Sciatic nerve (tissue), 2 donors: ENCODE data around the gene FILIP1. TPM values are rescaled to one million over a fixed set of nuclear protein-coding genes. Genes with fewer than 3 reads are reported as not detected.
A peak's percentile ranks its signal among the peaks of the same experiment; 100 is the strongest.

Experiments used
- ATAC-seq: fragments of 200-7000 bp; cut with Tn5 transposase; one replicate; pipeline ENCODE4 v1.9.1; 2020; ENCODE audit warnings: mild to moderate bottlenecking, moderate library complexity
- DNase-seq: peaks from one replicate; pipeline ENCODE4 v3.0.0-alpha.2; 2020; ENCODE audit warnings: low spot score
- intact Hi-C: fragments of 100-400 bp; cut with DNase I; formaldehyde crosslinking; loops from one replicate; pipeline ENCODE4 v1.14.2; 2022
- total RNA-seq: library from RNA; stranded (reverse); fragmentation: NEBNext Ultra II Directional; extraction: Animal tissue kit (Norgen Biotek cat#: 25700); gene quantifications from one replicate; pipeline ENCODE4 v1.2.1, GENCODE V29; 2021
- donor health status: DM: no; HTN: no; CAD: no.
- donor health status: DM: no; HTN: no; CAD: no.

FILIP1 gene
- total RNA-seq, 1 donor from 2014 or later: 40.2 TPM

- peak; percentile 46 for ATAC-seq
- no peak for DNase-seq
- intact Hi-C loops: no loop called here
These were observed 91.3 kb downstream of the FILIP1 start for GRCh38 chr6:75402296-75402695.

GRCh38 chr6:75397656-75398465 is 95.7 kb downstream of the FILIP1 start:
- intact Hi-C loops: no loop called here
- DNase-seq (no peak), ATAC-seq (no peak)

DNA sequence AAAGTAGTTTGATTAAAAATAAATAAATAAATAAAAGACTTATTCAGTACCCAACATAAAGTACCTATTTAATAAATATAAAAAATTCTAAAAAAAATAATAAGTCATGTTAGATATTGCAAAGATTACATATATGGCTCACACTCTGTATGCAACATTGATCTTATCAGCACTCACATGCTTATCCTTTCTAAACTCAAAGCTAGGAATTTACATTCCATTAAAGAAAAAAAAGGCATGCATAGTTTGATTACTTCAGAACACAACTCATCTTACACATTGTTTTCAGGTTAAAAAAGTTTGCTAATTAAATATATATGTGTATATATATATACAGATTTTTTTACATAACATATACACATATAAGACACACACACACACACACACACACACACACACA is 96.4 kb downstream of the FILIP1 start:
- intact Hi-C loops: no loop called here
- ATAC-seq: no peak
- DNase-seq: no peak

DNA sequence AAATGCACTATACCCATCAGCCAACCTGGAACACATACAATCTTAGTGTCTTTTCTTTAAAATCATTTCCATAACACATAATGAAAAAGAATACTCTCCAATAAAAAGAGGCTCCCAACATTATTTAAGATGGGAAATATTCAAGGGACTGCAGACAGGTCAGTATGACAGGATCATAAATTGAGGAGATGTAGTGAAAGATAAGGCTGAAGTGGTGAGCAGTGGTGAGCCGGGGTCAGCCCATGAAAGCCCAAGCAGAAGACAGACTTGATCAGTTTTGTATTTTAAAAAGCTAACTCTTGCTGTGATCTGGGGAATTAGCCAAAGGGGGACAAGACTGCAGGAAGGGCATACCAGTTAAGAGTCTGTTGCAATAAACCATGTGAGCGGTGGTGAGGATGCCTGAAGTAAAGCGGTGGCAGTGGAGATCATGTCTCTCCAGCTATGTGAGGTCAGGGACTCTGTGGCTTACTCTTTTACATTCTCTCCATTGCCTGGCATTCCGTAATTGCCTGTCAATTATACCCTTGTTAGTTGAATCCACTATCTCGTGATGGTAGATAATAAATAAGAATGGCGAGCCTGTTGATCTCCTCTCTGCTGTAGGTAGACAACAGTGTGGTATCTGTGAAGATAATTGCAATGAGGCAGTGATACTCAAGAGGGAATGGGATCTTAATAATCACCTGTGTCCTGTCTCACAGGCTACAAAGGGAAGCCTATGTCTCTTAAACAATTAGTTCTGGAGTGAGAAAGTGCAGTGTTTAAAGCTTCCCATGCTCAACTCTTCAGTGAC is 97.4 kb downstream of the FILIP1 start:
- DNase-seq (no peak), ATAC-seq (no peak)
- intact Hi-C loops: no loop called here

- no peak for ATAC-seq
- intact Hi-C loops: no loop called here
- no peak for DNase-seq
These were observed 99.8 kb downstream of the FILIP1 start for GRCh38 chr6:75393806-75394205.

DNA sequence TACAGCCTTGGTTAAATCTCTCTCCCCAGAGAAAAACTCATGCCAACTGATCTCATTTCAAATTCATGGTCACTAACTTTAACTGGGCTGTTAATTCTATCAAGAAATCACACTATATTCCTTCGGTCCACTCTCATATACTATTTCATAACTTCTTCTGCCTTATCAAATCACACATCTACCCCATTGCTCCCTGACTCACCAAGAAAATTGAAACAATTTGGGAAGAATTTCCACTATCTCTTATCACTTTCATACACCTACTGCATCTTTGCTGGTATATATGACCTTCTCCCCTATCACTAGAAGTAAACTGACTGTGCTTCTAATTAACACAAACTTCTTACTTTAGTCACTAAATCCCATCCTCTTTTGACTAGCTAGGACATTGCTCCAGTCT is 102.3 kb downstream of the FILIP1 start:
- intact Hi-C loops: no loop called here
- no peak for ATAC-seq
- no peak for DNase-seq

DNA sequence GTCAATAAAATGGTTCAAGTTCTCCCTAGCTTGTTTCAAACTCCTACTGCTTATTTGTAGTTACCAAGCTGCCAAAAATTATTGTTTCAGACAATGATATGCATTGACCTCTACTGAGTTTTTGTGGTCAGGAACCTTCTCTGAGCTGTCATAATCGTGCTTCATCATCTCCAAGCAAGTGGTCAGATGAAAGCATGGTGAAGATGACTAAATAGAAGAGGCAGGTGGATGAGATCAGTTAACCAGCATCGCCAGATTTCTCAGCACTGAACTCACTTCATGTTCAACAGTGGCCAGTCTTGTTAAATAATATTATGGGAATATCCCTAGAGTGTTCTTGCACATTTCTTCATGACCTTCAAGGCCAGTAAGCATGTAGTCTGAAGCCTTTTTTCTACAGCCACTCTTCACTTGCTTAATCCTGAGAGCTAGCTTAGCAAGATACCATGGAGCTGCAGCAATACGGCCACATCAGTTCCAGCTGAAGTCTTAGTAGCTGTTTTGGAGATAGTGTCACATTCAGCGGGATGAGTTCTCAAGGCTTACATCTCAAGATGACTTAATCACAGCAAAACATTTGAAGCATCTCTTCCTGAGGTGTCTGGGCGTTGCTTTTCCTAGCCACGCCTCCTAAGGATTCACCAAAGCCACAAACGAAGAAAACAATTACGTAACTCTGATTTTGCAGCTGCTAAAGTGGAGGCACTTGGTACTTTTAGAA is 107.4 kb downstream of the FILIP1 start:
- intact Hi-C loops: no loop called here
- ATAC-seq (no peak), DNase-seq (no peak)

- intact Hi-C loops: no loop called here
- DNase-seq (no peak), ATAC-seq (no peak)
These were observed 109.5 kb downstream of the FILIP1 start for GRCh38 chr6:75384116-75384515.

- no peak for ATAC-seq
- DNase-seq: no peak
- intact Hi-C loops: no loop called here
These were observed 111.0 kb downstream of the FILIP1 start for GRCh38 chr6:75382634-75382900.

- no peak for ATAC-seq
- intact Hi-C loops: no loop called here
- no peak for DNase-seq
These were observed 111.5 kb downstream of the FILIP1 start for GRCh38 chr6:75381877-75382633.

DNA sequence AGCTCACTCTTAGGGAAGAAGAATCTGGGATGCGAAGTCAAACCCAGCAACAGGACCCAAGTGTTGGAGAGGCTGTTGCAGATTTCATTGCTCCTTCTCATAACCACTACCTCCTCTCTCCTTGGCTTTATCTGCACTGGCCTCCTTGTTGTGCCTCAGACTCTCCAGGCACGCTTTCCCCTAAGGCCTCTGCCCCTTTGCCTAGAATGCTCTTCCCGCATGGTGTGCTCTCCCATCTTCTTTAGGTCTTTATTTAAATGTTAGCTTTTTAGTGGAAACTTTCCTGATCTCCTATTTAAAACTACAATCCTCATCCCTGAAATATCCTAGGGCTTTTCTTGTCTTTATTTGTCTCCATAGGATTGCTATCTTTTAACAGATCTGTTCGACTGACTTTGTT is 114.1 kb downstream of the FILIP1 start:
- DNase-seq (no peak), ATAC-seq (no peak)
- intact Hi-C loops: no loop called here

DNA sequence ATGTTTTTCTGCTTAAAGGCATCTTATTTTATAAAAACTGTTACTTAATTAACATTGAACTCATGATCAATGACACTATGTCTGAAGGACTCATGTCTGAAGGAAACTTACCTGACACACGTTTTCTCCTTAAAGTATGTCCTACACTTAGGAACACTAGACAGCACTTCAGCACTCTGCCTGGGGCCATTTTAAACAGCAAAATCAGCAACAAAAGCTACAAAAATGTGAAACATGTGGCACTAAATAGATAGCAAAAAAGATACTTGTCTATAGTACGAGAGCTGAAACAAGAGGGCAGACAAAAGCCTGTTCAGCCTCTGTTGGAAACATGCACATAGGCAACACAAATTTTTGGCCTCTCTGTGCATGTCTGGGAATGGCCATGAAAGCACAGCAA is 115.5 kb downstream of the FILIP1 start:
- intact Hi-C loops: no loop called here
- DNase-seq: no peak
- no peak for ATAC-seq

DNA sequence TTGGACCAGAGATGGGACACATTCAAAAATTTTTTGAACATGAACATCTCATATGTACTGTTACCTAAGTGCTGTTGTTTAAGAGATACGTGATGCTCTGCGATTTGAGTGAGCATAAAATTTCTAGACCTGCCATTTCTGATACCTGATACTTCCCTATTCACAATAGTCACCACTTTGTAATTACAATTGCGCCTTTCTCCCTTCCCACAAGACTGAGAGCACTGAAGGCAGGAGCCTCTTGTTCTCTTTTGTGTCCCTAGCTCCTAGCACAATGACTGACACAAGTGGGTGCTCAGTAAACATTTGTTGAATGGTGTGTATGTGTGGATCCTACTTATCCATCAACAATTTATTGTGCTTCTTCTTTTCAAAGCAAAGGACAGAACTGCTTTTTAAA is 116.2 kb downstream of the FILIP1 start:
- ATAC-seq (no peak), DNase-seq (no peak)
- intact Hi-C loops: no loop called here

DNA sequence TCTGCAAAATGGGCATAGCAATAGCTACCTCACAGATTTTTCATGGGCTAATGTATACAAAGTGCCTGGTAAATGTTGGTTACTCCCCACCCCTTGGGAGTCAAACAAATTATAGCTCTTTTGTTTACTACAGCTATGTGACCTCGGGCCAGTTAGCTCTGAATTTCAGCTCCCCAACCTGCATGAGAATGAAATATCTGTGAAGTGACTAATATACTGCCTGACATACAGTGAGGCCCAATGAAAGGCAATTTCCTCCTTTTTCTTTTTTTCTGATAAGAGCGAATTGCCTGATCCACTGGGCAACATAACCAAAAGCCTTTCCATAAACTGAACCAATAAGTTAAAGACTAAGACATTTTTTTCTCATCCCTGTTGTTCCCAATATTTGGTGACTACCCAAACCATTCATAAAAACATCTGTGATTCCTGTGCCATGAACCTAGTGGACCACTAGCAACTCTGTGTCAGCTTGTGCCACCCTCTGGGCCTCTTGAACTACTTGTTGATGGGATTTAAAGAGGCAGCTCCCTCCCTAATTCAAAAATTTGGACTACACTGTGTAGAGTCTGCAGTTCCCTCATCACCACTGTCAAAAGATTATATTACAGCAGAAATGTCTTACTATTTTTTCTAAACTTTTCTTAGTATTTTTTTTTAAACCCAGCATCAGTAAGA is 117.1 kb downstream of the FILIP1 start:
- intact Hi-C loops: no loop called here
- ATAC-seq: no peak
- no peak for DNase-seq

- ATAC-seq (no peak), DNase-seq (no peak)
- intact Hi-C loops: no loop called here
These were observed 118.6 kb downstream of the FILIP1 start for GRCh38 chr6:75374961-75375400.

DNA sequence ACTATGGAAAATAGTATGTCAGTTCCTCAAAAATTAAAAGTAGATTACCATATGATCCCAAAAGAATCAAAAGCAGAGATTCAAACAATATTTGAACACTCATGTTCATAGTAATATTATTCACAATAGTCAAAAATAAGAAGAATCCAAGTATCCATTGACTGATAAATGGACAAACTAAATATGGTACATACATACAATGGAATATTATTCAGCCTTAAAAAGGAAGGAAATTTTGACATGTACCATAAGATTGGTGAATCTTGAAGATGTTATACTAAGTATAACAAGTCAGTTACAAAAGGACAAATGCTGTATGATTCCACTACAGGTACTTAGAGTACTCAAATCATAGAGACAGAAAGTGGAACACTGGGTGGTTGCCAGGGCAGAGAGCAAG is 120.7 kb downstream of the FILIP1 start:
- DNase-seq (no peak), ATAC-seq (no peak)
- intact Hi-C loops: no loop called here

GRCh38 chr6:75370011-75370410 is 123.6 kb downstream of the FILIP1 start:
- DNase-seq (no peak), ATAC-seq (no peak)
- intact Hi-C loops: no loop called here

DNA sequence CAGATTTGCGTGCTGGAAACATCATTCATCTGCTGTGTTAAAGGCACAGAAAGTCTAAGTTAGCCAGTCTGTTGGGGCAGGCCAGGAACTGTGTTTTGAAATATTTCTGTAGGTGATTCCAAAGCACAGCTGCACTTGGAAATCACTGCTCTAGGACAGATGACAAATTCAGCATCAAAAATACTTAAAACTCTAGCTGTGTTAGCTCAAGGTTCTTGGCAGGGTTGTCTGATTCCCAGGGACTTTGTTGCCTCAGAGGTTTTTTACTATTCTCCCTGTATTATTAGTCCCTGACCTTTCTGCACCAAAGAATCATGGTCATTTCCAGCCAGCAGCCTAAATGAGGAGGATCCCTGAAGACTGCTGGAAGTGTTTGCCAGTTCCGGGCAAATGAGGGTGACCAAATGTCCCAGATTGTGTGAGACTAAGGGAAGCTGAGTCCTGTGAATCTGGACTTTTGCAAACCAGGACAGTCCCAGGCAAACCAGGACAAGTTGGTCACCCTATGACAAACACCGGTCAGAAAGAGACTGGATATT is 124.7 kb downstream of the FILIP1 start:
- intact Hi-C loops: no loop called here
- ATAC-seq (peak; percentile 44), DNase-seq (no peak)
